Vagina (tissue), 2 donors: Measurements from ENCODE around the gene MRPL24. TPM values are rescaled to one million over a fixed set of nuclear protein-coding genes. Genes with fewer than 3 reads are reported as not detected.

ENCODE experiments used
- DNase-seq, 2 donors: peaks; one replicate each; pipeline ENCODE4 v3.0.0-alpha.2; 2017; ENCODE audit errors: extremely low spot score in 2 of 2
- H3K27ac ChIP-seq: fragments of 200-600 bp; sonication (generic); one replicate; pipeline ENCODE4 v1.5.1; 2019
- H3K27me3 ChIP-seq: fragments of 200-600 bp; sonication (generic); one replicate; pipeline ENCODE4 v1.5.1; 2019
- H3K36me3 ChIP-seq, 2 donors: fragments of 200-600 bp; sonication (generic); one replicate each; pipeline ENCODE4 v1.5.1; 2017 to 2019
- H3K4me1 ChIP-seq: fragments of 200-600 bp; sonication (generic); one replicate; pipeline ENCODE4 v1.5.1; 2019
- H3K4me3 ChIP-seq, 2 donors: fragments of 200-600 bp; sonication (generic); 1 replicate in 1 of 2; 2 replicates in 1 of 2; pipeline ENCODE4 v1.5.1; 2016 to 2019
- H3K9me3 ChIP-seq: fragments of 200-600 bp; sonication (generic); one replicate; pipeline ENCODE4 v1.5.1; 2019
- POLR2A ChIP-seq, 2 donors: fragments of 450-650 bp; IDR thresholded peaks; one replicate each; pipeline ENCODE4 v1.6.1; 2017; ENCODE audit warnings: antibody characterized with exemption in 2 of 2, mild to moderate bottlenecking in 2 of 2, moderate library complexity in 2 of 2
- POLR2AphosphoS5 ChIP-seq, 2 donors: sonication (generic); formaldehyde crosslinking; IDR thresholded peaks; one replicate each; pipeline ENCODE4 v1.9.0; 2017; ENCODE audit warnings: antibody characterized with exemption in 2 of 2, mild to moderate bottlenecking in 2 of 2, low read depth in 1 of 2; ENCODE audit not compliant: insufficient read depth in 1 of 2
- intact Hi-C: fragments of 100-400 bp; cut with DNase I; formaldehyde crosslinking; loops from one replicate; pipeline ENCODE4 v1.15.1; 2023
- total RNA-seq: library from RNA; depleted of rRNA; stranded (reverse); fragments of >200 nt; gene quantifications from one replicate; pipeline ENCODE4 v1.2.3, GENCODE V29; 2016
- TF ChIP-seq, protein P1 (sequence below), 3 experiments: fragments of 450-650 bp in 2 of 3; fragments of 200-600 bp in 1 of 3; sonication (generic) in 1 of 3; IDR thresholded peaks; one replicate each; pipeline ENCODE4 v1.5.1; 2017 to 2019; ENCODE audit warnings: antibody characterized with exemption in 3 of 3, mild to moderate bottlenecking in 2 of 3, moderate library complexity in 2 of 3

Gene MRPL24
- total RNA-seq, 1 donor from 2014 or later, result 40.0 TPM

DNA sequence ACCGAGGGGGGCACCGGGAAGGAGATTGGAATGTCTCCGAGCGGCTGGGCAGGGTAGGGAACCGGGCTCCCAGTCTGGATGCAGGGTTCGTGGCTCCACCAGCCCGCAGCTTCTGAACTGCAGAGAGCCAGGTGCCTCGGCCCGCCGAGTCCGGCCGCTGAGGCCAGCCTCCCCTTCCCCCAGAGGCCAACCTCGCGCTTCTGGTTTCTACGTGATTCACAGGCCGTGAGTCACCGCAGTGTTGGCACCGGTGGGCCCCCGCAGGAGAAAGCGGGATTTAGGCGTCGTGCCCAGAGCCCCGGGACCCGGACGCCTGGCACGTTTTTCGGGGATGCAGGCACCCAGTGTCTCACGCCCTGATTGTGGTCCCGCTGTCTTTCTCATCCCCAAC is 36.0 kb downstream of the MRPL24 start:
- H3K27ac ChIP-seq, result peak overlapping the region; percentile 95
- peak overlapping the region; percentile 51 to 60 for H3K4me3 ChIP-seq
- peaks cover 72% of the 10 kb centered on the region for H3K4me1 ChIP-seq
- TF ChIP-seq POLR2A (IDR thresholded peaks at IDR 0.05) (no peak), POLR2AphosphoS5 (IDR thresholded peaks at IDR 0.05; ENCODE audit: insufficient read depth in 1 of 2, low read depth in 1 of 2) (peak in 1 of 2 donors; percentile 78)
- TF ChIP-seq, protein P1, sequence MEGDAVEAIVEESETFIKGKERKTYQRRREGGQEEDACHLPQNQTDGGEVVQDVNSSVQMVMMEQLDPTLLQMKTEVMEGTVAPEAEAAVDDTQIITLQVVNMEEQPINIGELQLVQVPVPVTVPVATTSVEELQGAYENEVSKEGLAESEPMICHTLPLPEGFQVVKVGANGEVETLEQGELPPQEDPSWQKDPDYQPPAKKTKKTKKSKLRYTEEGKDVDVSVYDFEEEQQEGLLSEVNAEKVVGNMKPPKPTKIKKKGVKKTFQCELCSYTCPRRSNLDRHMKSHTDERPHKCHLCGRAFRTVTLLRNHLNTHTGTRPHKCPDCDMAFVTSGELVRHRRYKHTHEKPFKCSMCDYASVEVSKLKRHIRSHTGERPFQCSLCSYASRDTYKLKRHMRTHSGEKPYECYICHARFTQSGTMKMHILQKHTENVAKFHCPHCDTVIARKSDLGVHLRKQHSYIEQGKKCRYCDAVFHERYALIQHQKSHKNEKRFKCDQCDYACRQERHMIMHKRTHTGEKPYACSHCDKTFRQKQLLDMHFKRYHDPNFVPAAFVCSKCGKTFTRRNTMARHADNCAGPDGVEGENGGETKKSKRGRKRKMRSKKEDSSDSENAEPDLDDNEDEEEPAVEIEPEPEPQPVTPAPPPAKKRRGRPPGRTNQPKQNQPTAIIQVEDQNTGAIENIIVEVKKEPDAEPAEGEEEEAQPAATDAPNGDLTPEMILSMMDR (IDR thresholded peaks at IDR 0.05), result no peak
- intact Hi-C loops, result loop anchor here (2.0 kb wide), 1 partner anchor 22 kb away; no protein-coding TSS in a partner anchor
- H3K9me3 ChIP-seq, result no peaks in the 10 kb centered on the region
- no peak for DNase-seq
- no peaks in the 10 kb centered on the region for H3K27me3 ChIP-seq
- no peaks in the 10 kb centered on the region for H3K36me3 ChIP-seq

- Histone ChIP-seq H3K27me3 (no peaks in the 10 kb centered on the region), H3K4me3 (peak overlapping the region; percentile 51 to 60)
Measured at GRCh38 chr1:156704166-156704711, 36.6 kb downstream of the MRPL24 start.

DNA sequence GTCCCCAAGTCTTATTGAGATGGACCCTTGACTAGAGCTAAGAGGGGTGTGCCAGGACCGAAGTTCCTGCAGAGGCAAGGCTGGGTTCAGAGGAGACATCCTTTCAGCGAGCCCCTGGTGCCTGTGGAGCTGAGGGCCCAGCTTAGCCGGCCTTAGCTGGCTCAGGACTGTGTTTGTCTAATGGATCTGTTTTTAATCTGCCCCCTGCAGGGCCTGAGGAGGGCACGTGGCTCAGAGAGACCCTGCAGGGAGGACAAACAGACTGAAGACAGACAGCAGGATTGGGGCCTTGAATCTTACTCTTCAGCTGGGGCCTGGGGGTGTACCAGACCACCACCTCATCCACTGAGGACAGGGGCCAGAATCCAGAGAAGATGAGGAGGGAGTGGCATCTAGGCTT is 37.1 kb downstream of the MRPL24 start:
- no peaks in the 10 kb centered on the region for H3K27me3 ChIP-seq

More at GRCh38 chr1:156704166-156704711, 36.6 kb downstream of the MRPL24 start:
- H3K4me1 ChIP-seq, result peaks cover 65% of the 10 kb centered on the region
- no peak for DNase-seq
- no peaks in the 10 kb centered on the region for H3K9me3 ChIP-seq
- intact Hi-C loops, result loop anchor here (2.0 kb wide), 1 partner anchor 23 kb away; no protein-coding TSS in a partner anchor
- peak overlapping the region; percentile 95 for H3K27ac ChIP-seq
- TF ChIP-seq, protein P1 (IDR thresholded peaks at IDR 0.05), result no peak
- TF ChIP-seq POLR2AphosphoS5 (IDR thresholded peaks at IDR 0.05; ENCODE audit: insufficient read depth in 1 of 2, low read depth in 1 of 2), result no peak
- no peak for TF ChIP-seq POLR2A (IDR thresholded peaks at IDR 0.05)
- H3K36me3 ChIP-seq, result no peaks in the 10 kb centered on the region

GRCh38 chr1:156703336-156703735 is 37.6 kb downstream of the MRPL24 start:
- Histone ChIP-seq H3K4me3 (peak overlapping the region in 1 of 2 donors; percentile 51), H3K9me3 (no peaks in the 10 kb centered on the region), H3K27ac (peak overlapping the region; percentile 95), H3K27me3 (no peaks in the 10 kb centered on the region), H3K36me3 (no peaks in the 10 kb centered on the region), H3K4me1 (peaks cover 56% of the 10 kb centered on the region)
- intact Hi-C loops, result no loop called here
- no peak for DNase-seq
- TF ChIP-seq POLR2A (IDR thresholded peaks at IDR 0.05), result no peak
- TF ChIP-seq POLR2AphosphoS5 (IDR thresholded peaks at IDR 0.05; ENCODE audit: insufficient read depth in 1 of 2, low read depth in 1 of 2), result no peak
- TF ChIP-seq, protein P1 (IDR thresholded peaks at IDR 0.05), result no peak

More for the DNA sequence above, 37.1 kb downstream of the MRPL24 start:
- H3K9me3 ChIP-seq, result no peaks in the 10 kb centered on the region
- peak overlapping the region; percentile 95 for H3K27ac ChIP-seq
- TF ChIP-seq POLR2A (IDR thresholded peaks at IDR 0.05) (no peak), POLR2AphosphoS5 (IDR thresholded peaks at IDR 0.05; ENCODE audit: insufficient read depth in 1 of 2, low read depth in 1 of 2) (no peak)
- TF ChIP-seq, protein P1 (IDR thresholded peaks at IDR 0.05), result no peak
- no peak for DNase-seq
- H3K4me3 ChIP-seq, result peak overlapping the region; percentile 11 to 51
- no peaks in the 10 kb centered on the region for H3K36me3 ChIP-seq
- intact Hi-C loops, result loop anchor here (2.0 kb wide), 1 partner anchor 23 kb away; no protein-coding TSS in a partner anchor
- peaks cover 60% of the 10 kb centered on the region for H3K4me1 ChIP-seq
